Measurements from ENCODE around the gene MEF2D. TPM values are rescaled to one million over a fixed set of nuclear protein-coding genes. Genes with fewer than 3 reads are reported as not detected.
A peak's percentile ranks its signal among the peaks of the same experiment; 100 is the strongest.

The MEF2D gene
- total RNA-seq, 6 experiments from 2014 or later, result 13.3 to 17.1 (median 15.0) TPM

- no peaks in the 10 kb centered on the region for H3K9me3 ChIP-seq
- whole genome bisulfite sequencing (ENCODE audit: insufficient coverage, low coverage, low lambda C conversion rate, missing lambda C conversion rate), result 100% methylated on average over 1 of the region's 1 CpG
- intact Hi-C loops (cut with DNase I), result loop anchor here (5.0 to 10.0 kb wide), 2 partner anchors 37 to 144 kb away; partner anchors contain the start of gene GPATCH4 (in 1 of the 2)
- no peak for DNase-seq
- H3K27me3 ChIP-seq, result no peaks in the 10 kb centered on the region
- H3K4me3 ChIP-seq, result no peak overlapping the region
- H3K36me3 ChIP-seq, result no peaks in the 10 kb centered on the region
- TF ChIP-seq POLR2A (IDR thresholded peaks at IDR 0.05) (no peak), CTCF (IDR thresholded peaks at IDR 0.05) (no peak)
- H3K27ac ChIP-seq, result no peak overlapping the region
- H3K4me1 ChIP-seq, result peaks cover 0 to 5% (median 0%) of the 10 kb centered on the region in 4 donors
- ATAC-seq, result no peak
Measured at GRCh38 chr1:156460525-156460924, 40.0 kb downstream of the MEF2D start.

- intact Hi-C loops (cut with DNase I), result loop anchor here in 1 of 2 donors (5.0 kb wide), 1 partner anchor 39 kb away; no protein-coding TSS in a partner anchor
- DNase-seq (no peak), ATAC-seq (no peak)
- no peaks in the 10 kb centered on the region for H3K9me3 ChIP-seq
- no peak for TF ChIP-seq CTCF (IDR thresholded peaks at IDR 0.05)
- H3K27ac ChIP-seq, result peak overlapping the region in 2 of 3 donors; percentile 98 to 99
- peaks cover 0 to 17% (median 0%) of the 10 kb centered on the region in 4 donors for H3K4me1 ChIP-seq
- no peak overlapping the region for H3K4me3 ChIP-seq
- H3K36me3 ChIP-seq, result no peaks in the 10 kb centered on the region
- 55% methylated on average over 3 of the region's 3 CpGs for WGBS (ENCODE audit: insufficient coverage, low coverage, low lambda C conversion rate, missing lambda C conversion rate)
- no peaks in the 10 kb centered on the region for H3K27me3 ChIP-seq
Measured at GRCh38 chr1:156458181-156458503, 42.4 kb downstream of the MEF2D start.

GRCh38 chr1:156456625-156457465 is 43.7 kb downstream of the MEF2D start:
- intact Hi-C loops (cut with DNase I), result loop anchor here in 1 of 2 donors (5.0 kb wide), 1 partner anchor 40 kb away; no protein-coding TSS in a partner anchor
- ATAC-seq (peak; percentile 85 to 92 (median 88)), DNase-seq (peak; percentile 97 to 99 (median 99))
- Histone ChIP-seq H3K4me1 (peaks cover 0 to 30% (median 2%) of the 10 kb centered on the region in 4 donors), H3K36me3 (no peaks in the 10 kb centered on the region), H3K27me3 (no peaks in the 10 kb centered on the region), H3K4me3 (peak overlapping the region; percentile 36 to 60 (median 55)), H3K27ac (peak overlapping the region; percentile 91 to 99 (median 98)), H3K9me3 (no peaks in the 10 kb centered on the region)
- 0% methylated on average over 18 of the region's 59 CpGs for WGBS (ENCODE audit: insufficient coverage, low coverage, low lambda C conversion rate, missing lambda C conversion rate)
- TF ChIP-seq CTCF (IDR thresholded peaks at IDR 0.05) (no peak), POLR2A (IDR thresholded peaks at IDR 0.05) (peak; percentile 94)

- ATAC-seq (peak in 1 of 4 donors; percentile 6), DNase-seq (peak in 2 of 3 donors; percentile 65 to 76)
- Histone ChIP-seq H3K9me3 (no peaks in the 10 kb centered on the region), H3K36me3 (no peaks in the 10 kb centered on the region), H3K27me3 (no peaks in the 10 kb centered on the region), H3K4me3 (peak overlapping the region in 2 of 3 donors; percentile 55 to 60), H3K4me1 (peaks cover 0 to 41% (median 5%) of the 10 kb centered on the region in 4 donors), H3K27ac (peak overlapping the region in 2 of 3 donors; percentile 98 to 99)
- TF ChIP-seq CTCF (IDR thresholded peaks at IDR 0.05), result no peak
- no peak for TF ChIP-seq POLR2A (IDR thresholded peaks at IDR 0.05)
- intact Hi-C loops (cut with DNase I), result loop anchor here in 1 of 2 donors (5.0 kb wide), 1 partner anchor 42 kb away; no protein-coding TSS in a partner anchor
- WGBS (ENCODE audit: insufficient coverage, low coverage, low lambda C conversion rate, missing lambda C conversion rate), result 29% methylated on average over 6 of the region's 7 CpGs
Measured at GRCh38 chr1:156455362-156455761, 45.2 kb downstream of the MEF2D start.

All from right lobe of liver (tissue), 6 donors.